ENCODE results near the gene FKBP11. TPM values are rescaled to one million over a fixed set of nuclear protein-coding genes. Genes with fewer than 3 reads are reported as not detected.

The FKBP11 gene
- total and polyA plus RNA-seq, 2 experiments from 2014 or later = 29.5 to 94.9 TPM

DNA sequence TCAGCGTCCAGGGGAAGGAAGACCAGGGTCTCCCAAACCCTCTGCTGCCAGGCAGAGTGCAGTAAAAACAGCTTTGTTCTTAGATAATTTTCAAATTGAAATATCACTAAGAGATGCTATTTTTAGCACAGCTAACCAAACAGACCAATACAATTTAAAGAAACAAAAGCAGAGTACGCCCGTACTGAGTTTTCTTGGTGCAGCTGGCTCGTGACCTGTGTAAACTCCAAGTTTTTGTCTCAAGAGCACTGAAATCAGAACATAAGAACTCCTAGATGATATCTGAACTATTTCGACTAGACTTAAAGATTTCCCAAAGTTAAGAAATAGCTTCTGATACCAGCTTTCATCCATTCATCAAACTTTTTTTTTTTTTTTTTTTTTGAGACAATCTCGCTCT is 21.7 kb upstream of the FKBP11 start (continued):
- TF ChIP-seq, protein P1, sequence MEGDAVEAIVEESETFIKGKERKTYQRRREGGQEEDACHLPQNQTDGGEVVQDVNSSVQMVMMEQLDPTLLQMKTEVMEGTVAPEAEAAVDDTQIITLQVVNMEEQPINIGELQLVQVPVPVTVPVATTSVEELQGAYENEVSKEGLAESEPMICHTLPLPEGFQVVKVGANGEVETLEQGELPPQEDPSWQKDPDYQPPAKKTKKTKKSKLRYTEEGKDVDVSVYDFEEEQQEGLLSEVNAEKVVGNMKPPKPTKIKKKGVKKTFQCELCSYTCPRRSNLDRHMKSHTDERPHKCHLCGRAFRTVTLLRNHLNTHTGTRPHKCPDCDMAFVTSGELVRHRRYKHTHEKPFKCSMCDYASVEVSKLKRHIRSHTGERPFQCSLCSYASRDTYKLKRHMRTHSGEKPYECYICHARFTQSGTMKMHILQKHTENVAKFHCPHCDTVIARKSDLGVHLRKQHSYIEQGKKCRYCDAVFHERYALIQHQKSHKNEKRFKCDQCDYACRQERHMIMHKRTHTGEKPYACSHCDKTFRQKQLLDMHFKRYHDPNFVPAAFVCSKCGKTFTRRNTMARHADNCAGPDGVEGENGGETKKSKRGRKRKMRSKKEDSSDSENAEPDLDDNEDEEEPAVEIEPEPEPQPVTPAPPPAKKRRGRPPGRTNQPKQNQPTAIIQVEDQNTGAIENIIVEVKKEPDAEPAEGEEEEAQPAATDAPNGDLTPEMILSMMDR (conservative IDR thresholded peaks at IDR 0.05; ENCODE audit: low read depth in 2 of 2) = no peak
- TF ChIP-seq CREB1 (CRISPR knock-in tag; IDR thresholded peaks at IDR 0.05; ENCODE audit: low read depth) = no peak
- TF ChIP-seq, protein P2, sequence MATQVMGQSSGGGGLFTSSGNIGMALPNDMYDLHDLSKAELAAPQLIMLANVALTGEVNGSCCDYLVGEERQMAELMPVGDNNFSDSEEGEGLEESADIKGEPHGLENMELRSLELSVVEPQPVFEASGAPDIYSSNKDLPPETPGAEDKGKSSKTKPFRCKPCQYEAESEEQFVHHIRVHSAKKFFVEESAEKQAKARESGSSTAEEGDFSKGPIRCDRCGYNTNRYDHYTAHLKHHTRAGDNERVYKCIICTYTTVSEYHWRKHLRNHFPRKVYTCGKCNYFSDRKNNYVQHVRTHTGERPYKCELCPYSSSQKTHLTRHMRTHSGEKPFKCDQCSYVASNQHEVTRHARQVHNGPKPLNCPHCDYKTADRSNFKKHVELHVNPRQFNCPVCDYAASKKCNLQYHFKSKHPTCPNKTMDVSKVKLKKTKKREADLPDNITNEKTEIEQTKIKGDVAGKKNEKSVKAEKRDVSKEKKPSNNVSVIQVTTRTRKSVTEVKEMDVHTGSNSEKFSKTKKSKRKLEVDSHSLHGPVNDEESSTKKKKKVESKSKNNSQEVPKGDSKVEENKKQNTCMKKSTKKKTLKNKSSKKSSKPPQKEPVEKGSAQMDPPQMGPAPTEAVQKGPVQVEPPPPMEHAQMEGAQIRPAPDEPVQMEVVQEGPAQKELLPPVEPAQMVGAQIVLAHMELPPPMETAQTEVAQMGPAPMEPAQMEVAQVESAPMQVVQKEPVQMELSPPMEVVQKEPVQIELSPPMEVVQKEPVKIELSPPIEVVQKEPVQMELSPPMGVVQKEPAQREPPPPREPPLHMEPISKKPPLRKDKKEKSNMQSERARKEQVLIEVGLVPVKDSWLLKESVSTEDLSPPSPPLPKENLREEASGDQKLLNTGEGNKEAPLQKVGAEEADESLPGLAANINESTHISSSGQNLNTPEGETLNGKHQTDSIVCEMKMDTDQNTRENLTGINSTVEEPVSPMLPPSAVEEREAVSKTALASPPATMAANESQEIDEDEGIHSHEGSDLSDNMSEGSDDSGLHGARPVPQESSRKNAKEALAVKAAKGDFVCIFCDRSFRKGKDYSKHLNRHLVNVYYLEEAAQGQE (IDR thresholded peaks at IDR 0.05; ENCODE audit: unreplicated experiment) = no peak
- TF ChIP-seq POLR2AphosphoS5 (IDR thresholded peaks at IDR 0.05; ENCODE audit: low read depth) = no peak
- TF ChIP-seq EZH2phosphoT487 (IDR thresholded peaks at IDR 0.05; ENCODE audit: unreplicated experiment) = no peak
- no peak for TF ChIP-seq ZNF114 (CRISPR knock-in tag; IDR thresholded peaks at IDR 0.05)
- TF ChIP-seq JUNB (IDR thresholded peaks at IDR 0.05; ENCODE audit: unreplicated experiment) = no peak
- TF ChIP-seq ETS1 (IDR thresholded peaks at IDR 0.05) = no peak
- TF ChIP-seq EZH2 (IDR thresholded peaks at IDR 0.05; ENCODE audit: low read depth, unreplicated experiment) = no peak

DNA sequence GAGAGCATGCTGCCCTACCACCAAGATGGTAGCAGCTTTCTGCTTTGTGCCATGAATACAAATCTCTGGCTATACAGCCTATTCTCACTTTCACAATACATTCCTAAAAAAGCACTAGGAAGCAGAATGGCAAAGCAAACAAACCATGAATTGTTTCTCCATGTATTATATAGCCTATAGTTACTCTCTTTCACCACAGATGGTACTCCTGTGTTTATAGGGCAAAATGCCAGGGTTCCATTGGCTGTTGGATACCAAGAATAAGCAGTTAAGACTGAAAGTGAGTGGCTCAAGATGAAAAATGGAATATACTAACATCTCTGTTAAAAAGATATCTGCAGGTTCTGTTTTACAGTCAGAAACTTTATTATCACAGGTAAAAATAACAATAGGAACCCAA is 20.9 kb upstream of the FKBP11 start:
- no peaks in the 10 kb centered on the region for H3K27me3 ChIP-seq (ENCODE audit: insufficient read depth)
- ATAC-seq (no peak), DNase-seq (ENCODE audit: low spot score) (no peak)
- Mint-ChIP-seq H3K9me3 (no peaks in the 10 kb centered on the region), H3K4me1 (peaks cover 8% of the 10 kb centered on the region), H3K27ac (no peak overlapping the region), H3K36me3 (ENCODE audit: low read depth) (peaks cover 27% of the 10 kb centered on the region), H3K4me3 (no peak overlapping the region), H3K27me3 (ENCODE audit: insufficient read depth, low read depth, poor library complexity) (peaks cover 4% of the 10 kb centered on the region)
- H3K9me2 ChIP-seq (ENCODE audit: insufficient read depth) = no peaks in the 10 kb centered on the region
- H3K4me2 ChIP-seq = no peak overlapping the region
- H2AFZ ChIP-seq = no peak overlapping the region
- no peaks in the 10 kb centered on the region; the same call in 1 of the 2 replicates for H3K4me1 ChIP-seq (ENCODE audit: insufficient read depth)
- H3K79me2 ChIP-seq (replicated peaks; ENCODE audit: insufficient read depth) = peaks cover 99% of the 10 kb centered on the region
- H3K36me3 ChIP-seq (ENCODE audit: insufficient read depth) = peaks cover 2% of the 10 kb centered on the region; the same call in 1 of the 2 replicates
- no peaks in the 10 kb centered on the region for H3F3A ChIP-seq (replicated peaks; ENCODE audit: low read depth)
- peak overlapping the region; percentile 53 for H3K27ac ChIP-seq (ENCODE audit: low read depth)
- H3K4me3 ChIP-seq = no peak overlapping the region
- H4K20me1 ChIP-seq (replicated peaks; ENCODE audit: insufficient read depth) = peaks cover 70% of the 10 kb centered on the region
- TF ChIP-seq ZNF114 (CRISPR knock-in tag; IDR thresholded peaks at IDR 0.05) (no peak), ETS1 (IDR thresholded peaks at IDR 0.05) (no peak), STAT1 (IDR thresholded peaks at IDR 0.05; ENCODE audit: unreplicated experiment) (no peak), POLR2AphosphoS5 (IDR thresholded peaks at IDR 0.05; ENCODE audit: low read depth) (no peak), NANOG (IDR thresholded peaks at IDR 0.05; ENCODE audit: borderline replicate concordance) (no peak), CREB1 (CRISPR knock-in tag; IDR thresholded peaks at IDR 0.05; ENCODE audit: low read depth) (no peak), EZH2 (IDR thresholded peaks at IDR 0.05; ENCODE audit: low read depth, unreplicated experiment) (no peak)
- TF ChIP-seq, protein P2 (IDR thresholded peaks at IDR 0.05; ENCODE audit: unreplicated experiment) = no peak
- TF ChIP-seq, protein P1 (conservative IDR thresholded peaks at IDR 0.05; ENCODE audit: low read depth in 2 of 2) = no peak

All from GM23338 (cell line).